ENCODE data around the gene TRIM24.

TRIM24 gene

GRCh38 chr7:138542183-138542582 is 82.1 kb downstream of the TRIM24 start:
- DNase-seq = no peak

GRCh38 chr7:138543739-138544138 is 83.7 kb downstream of the TRIM24 start:
- DNase-seq = no peak

DNA sequence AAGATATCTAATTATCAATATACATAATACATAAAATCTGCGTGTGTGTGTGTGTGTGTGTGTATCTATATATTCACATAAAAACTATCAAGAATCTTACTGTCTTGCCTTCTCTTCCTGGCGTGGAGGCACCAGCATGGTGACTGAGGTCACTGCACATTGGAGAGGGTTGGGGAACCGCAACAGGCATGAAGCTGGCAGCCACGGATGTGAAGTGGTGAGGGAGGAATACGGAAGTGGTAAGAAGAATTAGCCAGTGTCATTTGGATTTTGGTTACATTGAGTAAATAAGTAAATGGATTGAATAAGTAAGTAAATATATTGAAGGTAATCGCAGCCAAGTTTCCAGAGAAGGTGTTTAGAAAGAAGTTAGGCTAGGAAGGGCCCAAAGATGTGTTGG is 85.1 kb downstream of the TRIM24 start:
- no peak for DNase-seq

DNA sequence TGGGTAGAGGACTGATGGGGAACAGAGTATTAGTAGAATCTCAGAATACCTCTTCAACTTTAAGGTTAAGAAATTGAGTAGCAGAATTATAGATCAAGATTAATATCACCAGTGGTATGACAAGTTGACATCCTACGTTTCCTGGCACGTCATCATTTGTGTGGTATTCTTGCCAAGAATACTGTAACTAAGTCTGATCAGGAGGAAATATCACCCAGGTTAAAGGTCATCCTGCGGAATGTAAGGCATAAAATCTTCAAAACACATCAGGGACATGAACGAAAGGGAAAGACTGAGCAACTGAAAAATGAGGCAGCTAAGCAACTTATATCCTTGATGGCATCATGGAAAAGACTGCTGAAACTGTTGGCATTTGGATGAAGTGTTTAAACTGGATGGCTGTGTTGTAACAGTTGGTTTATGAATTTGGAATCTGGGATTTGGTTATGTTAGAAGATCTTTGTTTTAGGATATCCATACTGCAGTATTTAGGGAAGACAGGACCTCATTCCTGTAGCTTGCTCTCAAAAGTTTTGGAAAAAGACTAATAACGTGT is 86.1 kb downstream of the TRIM24 start:
- DNase-seq = no peak

GRCh38 chr7:138546829-138547228 is 86.8 kb downstream of the TRIM24 start:
- no peak for DNase-seq

DNA sequence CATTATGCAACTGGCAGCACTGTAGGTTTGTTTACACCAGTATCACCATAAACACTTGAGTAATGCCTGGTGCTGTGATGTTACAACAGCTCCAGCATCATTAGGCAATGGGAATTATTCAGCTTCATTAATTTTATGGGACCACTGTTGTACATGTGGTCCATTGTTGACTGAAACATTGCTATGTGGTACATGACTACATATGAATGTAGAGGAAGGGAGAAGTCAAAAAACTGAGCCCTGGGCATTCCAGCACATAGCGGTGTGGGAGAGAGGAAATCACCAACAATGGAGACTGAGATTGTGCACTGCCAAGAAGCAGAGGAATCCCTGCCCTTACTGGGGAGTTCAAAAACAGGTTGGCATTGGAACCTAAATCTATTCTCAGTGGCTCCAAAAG is 89.0 kb downstream of the TRIM24 start:
- no peak for DNase-seq

DNA sequence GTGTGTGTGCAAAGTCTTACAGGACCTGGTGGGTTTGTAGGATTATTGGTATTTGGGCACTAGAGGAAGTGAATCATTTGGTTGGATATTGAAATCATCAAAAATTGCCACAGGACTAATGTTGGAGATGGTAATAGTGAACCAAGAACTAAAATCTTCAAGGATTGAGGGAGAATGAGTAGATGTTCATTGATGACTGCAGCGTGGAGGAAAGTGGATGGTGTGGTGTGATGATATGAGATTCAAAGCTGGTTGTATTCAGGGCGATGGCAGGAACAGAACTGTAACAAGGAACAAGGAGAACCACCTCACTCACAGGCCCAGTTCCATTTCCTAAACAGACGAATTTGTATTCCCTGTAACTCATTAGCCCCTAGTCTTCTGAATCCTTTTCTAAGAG is 90.3 kb downstream of the TRIM24 start:
- no peak for DNase-seq

DNA sequence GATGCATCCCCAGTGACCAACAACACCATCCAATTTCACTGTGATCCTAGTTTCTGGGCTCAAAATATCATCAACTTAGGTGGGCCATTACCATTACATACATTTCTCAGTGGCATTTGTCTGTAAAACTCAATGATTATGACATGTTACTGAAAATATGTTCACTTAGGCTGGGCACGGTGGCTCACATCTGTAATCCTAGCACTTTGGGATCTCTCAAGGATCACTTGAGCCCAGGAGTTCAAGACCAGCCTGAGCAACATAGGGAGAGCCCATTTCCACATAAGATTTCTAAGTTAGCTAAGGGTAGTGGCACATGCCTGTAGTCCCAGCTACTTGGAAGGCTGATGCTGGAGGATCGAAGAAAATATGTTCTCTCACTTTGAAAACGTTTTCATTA is 91.0 kb downstream of the TRIM24 start:
- no peak for DNase-seq

DNA sequence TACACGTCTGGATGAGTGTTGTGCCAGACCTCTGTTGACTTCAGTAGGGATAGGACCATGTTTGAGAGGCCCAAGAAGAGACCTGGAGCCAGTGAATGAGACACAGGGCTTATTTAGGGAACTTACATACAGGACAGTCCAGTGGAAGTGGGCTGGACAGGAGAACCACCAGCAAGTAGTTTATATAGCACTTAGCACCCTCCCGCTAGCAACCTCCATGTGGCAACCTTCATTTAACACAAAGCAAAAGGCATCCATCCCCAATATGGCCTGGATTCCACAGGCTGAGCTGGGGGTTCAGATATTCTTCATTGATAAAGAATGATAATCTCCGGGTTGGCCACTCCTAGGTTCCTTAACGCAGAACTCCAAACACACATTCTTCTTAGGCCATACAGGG is 93.7 kb downstream of the TRIM24 start:
- no peak for DNase-seq

GRCh38 chr7:138554674-138555073 is 94.6 kb downstream of the TRIM24 start:
- no peak for DNase-seq

- DNase-seq = no peak
Measured at GRCh38 chr7:138555684-138556083, 95.6 kb downstream of the TRIM24 start.

- DNase-seq = no peak
Measured at GRCh38 chr7:138556771-138557484, 96.9 kb downstream of the TRIM24 start.

DNA sequence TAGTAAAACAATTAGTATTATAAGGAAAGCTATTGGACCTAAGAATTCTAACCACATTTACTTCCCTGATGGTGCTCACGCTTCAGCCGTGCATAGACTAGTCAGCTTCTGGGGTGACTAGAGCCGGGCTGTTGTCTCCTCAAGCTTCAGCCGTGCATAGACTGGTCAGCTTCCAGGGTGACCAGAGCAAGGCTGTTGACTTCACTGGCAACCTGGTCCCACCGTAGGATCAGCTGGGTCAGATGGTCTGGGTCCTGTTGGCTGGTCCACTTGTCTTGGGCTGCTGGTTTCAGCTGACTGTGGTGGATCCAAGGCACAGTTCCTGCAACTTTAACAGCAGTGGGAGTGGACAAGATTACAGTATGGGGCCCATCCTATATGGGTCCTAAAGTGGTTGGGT is 99.4 kb downstream of the TRIM24 start:
- DNase-seq = no peak

GRCh38 chr7:138563808-138564207 is 103.7 kb downstream of the TRIM24 start:
- DNase-seq = no peak

- no peak for DNase-seq
Measured at GRCh38 chr7:138564365-138564764, 104.3 kb downstream of the TRIM24 start.

DNA sequence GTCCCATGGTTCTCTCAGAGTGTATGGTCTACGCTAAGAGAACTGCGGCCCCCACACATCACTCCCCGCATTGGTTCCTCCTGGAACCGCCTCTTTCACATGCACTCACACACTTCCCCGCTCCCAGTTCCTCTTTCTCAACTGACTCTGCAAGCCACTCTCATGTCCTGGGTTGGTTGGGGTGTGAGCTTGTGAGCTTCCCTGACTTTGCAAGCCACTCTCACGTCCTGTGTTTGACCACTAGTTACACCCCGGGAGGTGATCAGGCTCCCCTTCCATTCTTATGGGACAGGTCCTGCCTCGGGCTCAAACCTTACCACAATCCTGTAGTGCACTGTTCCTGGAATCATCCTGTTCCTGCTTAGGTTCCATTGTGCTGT is 105.0 kb downstream of the TRIM24 start:
- DNase-seq = no peak

- DNase-seq = no peak
Measured at GRCh38 chr7:138565451-138566114, 105.5 kb downstream of the TRIM24 start.

DNA sequence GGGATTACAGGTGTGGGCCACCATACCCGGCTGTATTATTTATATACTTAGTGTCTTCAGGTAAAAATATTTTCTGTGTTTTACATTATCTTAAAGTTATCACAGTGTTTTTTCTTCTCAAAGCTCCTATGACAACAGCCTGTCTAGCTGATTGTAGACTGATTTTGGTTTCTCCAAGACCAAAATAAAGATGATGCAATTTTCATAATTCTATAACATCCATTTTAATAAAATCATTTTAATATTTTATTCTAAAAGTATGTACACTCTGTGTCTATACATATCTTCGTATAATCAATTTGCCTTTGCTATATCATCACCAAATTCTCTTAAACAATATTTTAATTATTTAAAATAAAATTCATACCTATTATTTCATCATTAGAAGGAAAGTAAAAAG is 108.6 kb downstream of the TRIM24 start:
- no peak for DNase-seq

DNA sequence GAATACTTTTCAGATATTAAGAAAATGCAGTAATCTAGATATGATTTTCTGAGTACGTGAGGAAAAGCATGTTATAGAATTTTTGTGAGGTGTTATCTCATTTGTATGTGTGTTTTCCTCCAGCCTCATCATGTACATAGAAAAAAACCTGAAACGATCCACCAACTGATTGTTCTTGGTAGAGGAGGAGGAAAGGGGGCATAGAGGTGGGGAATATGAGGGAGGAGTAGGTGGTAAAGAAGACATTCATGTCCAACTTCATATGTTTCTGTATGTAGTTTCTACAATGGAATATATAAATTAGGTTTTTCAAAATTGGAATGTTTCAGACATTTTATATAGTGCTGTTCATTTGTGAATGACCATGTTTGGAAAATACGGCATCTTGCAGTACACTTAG is 109.4 kb downstream of the TRIM24 start:
- DNase-seq = no peak

DNA sequence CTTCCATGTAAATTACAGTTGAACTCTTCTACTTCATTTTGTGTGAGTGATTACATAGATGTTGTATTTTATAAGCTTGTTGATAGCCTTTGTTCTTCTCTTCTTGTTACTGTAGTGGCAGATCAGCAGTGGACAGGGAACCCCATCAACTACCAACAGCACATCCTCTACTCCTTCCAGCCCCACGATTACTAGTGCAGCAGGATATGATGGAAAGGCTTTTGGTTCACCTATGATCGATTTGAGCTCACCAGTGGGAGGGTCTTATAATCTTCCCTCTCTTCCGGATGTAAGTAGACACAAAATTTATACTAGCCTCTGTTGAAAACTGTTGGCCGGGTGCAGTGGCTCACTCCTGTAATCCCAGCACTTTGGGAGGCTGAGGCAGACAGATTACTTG is 110.7 kb downstream of the TRIM24 start:
- no peak for DNase-seq

- no peak for DNase-seq
Measured at GRCh38 chr7:138573741-138574140, 113.7 kb downstream of the TRIM24 start.

- DNase-seq = no peak
Measured at GRCh38 chr7:138575897-138576428, 115.9 kb downstream of the TRIM24 start.

DNA sequence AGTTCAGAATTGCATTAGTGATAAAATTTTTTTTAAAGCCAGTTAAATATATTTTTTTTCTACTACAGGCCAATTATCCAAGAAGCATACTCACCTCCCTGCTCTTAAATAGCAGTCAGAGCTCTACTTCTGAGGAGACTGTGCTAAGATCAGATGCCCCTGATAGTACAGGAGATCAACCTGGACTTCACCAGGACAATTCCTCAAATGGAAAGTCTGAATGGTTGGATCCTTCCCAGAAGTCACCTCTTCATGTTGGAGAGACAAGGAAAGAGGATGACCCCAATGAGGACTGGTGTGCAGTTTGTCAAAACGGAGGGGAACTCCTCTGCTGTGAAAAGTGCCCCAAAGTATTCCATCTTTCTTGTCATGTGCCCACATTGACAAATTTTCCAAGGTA is 119.1 kb downstream of the TRIM24 start:
- DNase-seq = no peak

DNA sequence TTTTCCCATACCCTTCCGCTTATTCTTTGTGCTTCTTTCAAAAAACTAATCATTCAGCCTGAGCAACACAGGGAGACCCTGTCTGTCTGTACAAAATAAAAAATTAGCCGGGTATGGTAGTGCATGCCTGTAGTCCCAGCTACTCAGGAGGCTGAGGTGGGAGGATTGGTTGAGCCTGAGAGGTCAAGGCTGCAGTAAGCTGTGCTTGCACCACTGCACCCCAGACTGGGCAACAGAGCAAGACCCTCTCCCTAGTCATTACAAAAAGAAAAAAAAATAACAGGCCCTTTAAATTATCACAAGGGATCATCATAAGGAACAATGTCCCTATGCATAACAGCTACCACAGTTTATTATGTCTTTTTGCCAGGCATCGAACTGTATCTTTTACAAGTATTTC is 119.6 kb downstream of the TRIM24 start:
- no peak for DNase-seq
